Measurements from ENCODE around the gene PAK4. TPM values are rescaled to one million over a fixed set of nuclear protein-coding genes. Genes with fewer than 3 reads are reported as not detected.

Gene PAK4
- total RNA-seq, 1 donor from 2014 or later, result 73.9 TPM

DNA sequence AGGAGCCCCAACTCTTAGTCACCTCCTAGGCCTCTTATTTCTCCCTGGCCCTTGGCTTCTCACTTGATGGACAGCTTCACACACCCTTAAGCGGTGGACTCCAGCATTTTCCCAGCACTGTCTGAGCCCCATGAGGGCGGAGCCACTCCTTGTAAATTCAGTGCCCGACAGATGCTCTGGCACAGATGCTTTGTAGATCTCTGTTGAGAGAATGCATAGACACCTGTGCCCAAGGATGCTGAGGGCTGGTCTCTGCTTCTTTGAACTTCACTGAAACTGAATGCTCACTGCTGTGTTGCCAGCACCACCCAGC lies 75.2 kb downstream of the PAK4 start:
- Mint-ChIP-seq H3K36me3 (ENCODE audit: insufficient read depth) (no peaks in the 10 kb centered on the region), H3K27me3 (peaks cover 57% of the 10 kb centered on the region), H3K9me3 (ENCODE audit: low read depth) (no peaks in the 10 kb centered on the region), H3K4me3 (ENCODE audit: low read depth) (no peak overlapping the region), H3K4me1 (ENCODE audit: low read depth) (peaks cover 8% of the 10 kb centered on the region), H3K27ac (no peak overlapping the region)
- no peak for TF ChIP-seq CTCF (IDR thresholded peaks at IDR 0.05; ENCODE audit: unreplicated experiment)
- no peak for DNase-seq (ENCODE audit: low spot score, unreplicated experiment)

DNA sequence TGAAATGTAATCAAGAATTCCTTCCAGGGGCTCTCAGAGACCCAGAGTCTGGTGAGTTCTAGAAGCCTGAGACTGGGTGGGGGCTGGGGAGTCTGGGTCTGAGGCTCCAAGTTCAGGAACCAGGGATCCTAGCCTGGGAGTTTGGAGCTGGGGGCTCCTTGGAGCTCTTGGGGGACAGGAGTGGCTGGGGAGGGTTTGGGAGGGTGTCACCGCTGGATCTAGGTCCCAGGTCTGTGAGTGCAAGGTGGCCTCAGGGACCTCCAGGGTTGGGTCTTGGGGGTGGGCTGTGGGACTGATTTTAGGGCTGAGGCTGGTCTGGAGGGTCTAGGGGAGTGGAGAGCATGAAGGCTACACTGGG lies 77.4 kb downstream of the PAK4 start:
- Mint-ChIP-seq H3K4me3 (ENCODE audit: low read depth) (no peak overlapping the region), H3K9me3 (ENCODE audit: low read depth) (no peaks in the 10 kb centered on the region), H3K27me3 (peaks cover 45% of the 10 kb centered on the region), H3K36me3 (ENCODE audit: insufficient read depth) (no peaks in the 10 kb centered on the region), H3K27ac (no peak overlapping the region), H3K4me1 (ENCODE audit: low read depth) (peaks cover 3% of the 10 kb centered on the region)
- TF ChIP-seq CTCF (IDR thresholded peaks at IDR 0.05; ENCODE audit: unreplicated experiment), result no peak
- no peak for DNase-seq (ENCODE audit: low spot score, unreplicated experiment)

- no peaks in the 10 kb centered on the region for H3K9me3 Mint-ChIP-seq (ENCODE audit: low read depth)
- TF ChIP-seq CTCF (IDR thresholded peaks at IDR 0.05; ENCODE audit: unreplicated experiment), result no peak
- peak within 1 kb of the TSS; percentile 62 for H3K27ac Mint-ChIP-seq
- no peak within 1 kb of the TSS for H3K4me3 Mint-ChIP-seq (ENCODE audit: low read depth)
- H3K36me3 Mint-ChIP-seq (ENCODE audit: insufficient read depth), result no peaks in the 10 kb centered on the region
- peaks cover 42% of the 10 kb centered on the region for H3K27me3 Mint-ChIP-seq
- H3K4me1 Mint-ChIP-seq (ENCODE audit: low read depth), result peaks cover 5% of the 10 kb centered on the region
- DNase-seq (ENCODE audit: low spot score, unreplicated experiment), result no peak
Measured at GRCh38 chr19:39203372-39204341, 78.1 kb downstream of the PAK4 start, which contains the start of gene SYCN. TSS of gene SYCN (minus strand) at chr19:39204263. CDS start at chr19:39204254, 9 bp downstream.

- peaks cover 8% of the 10 kb centered on the region for H3K4me1 Mint-ChIP-seq (ENCODE audit: low read depth)
- H3K27ac Mint-ChIP-seq, result no peak overlapping the region
- no peaks in the 10 kb centered on the region for H3K36me3 Mint-ChIP-seq (ENCODE audit: insufficient read depth)
- no peak for TF ChIP-seq CTCF (IDR thresholded peaks at IDR 0.05; ENCODE audit: unreplicated experiment)
- no peak for DNase-seq (ENCODE audit: low spot score, unreplicated experiment)
- no peaks in the 10 kb centered on the region for H3K9me3 Mint-ChIP-seq (ENCODE audit: low read depth)
- H3K27me3 Mint-ChIP-seq, result peaks cover 34% of the 10 kb centered on the region
- H3K4me3 Mint-ChIP-seq (ENCODE audit: low read depth), result no peak overlapping the region
Measured at GRCh38 chr19:39205449-39205764, 79.8 kb downstream of the PAK4 start.

GRCh38 chr19:39206122-39206521 lies 80.5 kb downstream of the PAK4 start:
- TF ChIP-seq CTCF (IDR thresholded peaks at IDR 0.05; ENCODE audit: unreplicated experiment), result no peak
- peaks cover 28% of the 10 kb centered on the region for H3K27me3 Mint-ChIP-seq
- peaks cover 8% of the 10 kb centered on the region for H3K4me1 Mint-ChIP-seq (ENCODE audit: low read depth)
- no peak overlapping the region for H3K27ac Mint-ChIP-seq
- no peaks in the 10 kb centered on the region for H3K36me3 Mint-ChIP-seq (ENCODE audit: insufficient read depth)
- H3K4me3 Mint-ChIP-seq (ENCODE audit: low read depth), result no peak overlapping the region
- DNase-seq (ENCODE audit: low spot score, unreplicated experiment), result no peak
- H3K9me3 Mint-ChIP-seq (ENCODE audit: low read depth), result no peaks in the 10 kb centered on the region
